Endothelial cell of umbilical vein (primary cell): ENCODE data around the gene TCF20. TPM values are rescaled to one million over a fixed set of nuclear protein-coding genes. Genes with fewer than 3 reads are reported as not detected.

Experiments
- BruUV-seq: library from RNA; stranded (reverse); fragments of 400-500 nt; replicated peaks from 2 replicates; lab custom pipeline; 2021; lab: Mats Ljungman, UMichigan
- CTCF ChIA-PET: fragments of 300-600, 350-600 bp; sonication (Branson Sonifier 250); formaldehyde crosslinking; loops from one replicate; lab custom pipeline; 2021; ENCODE audit warnings: antibody characterized with exemption, inconsistent platforms; lab: Charles Lee
- POLR2A ChIA-PET: fragments of 300-600, 350-600 bp; sonication (Branson Sonifier 250); formaldehyde crosslinking; loops from one replicate; lab custom pipeline; 2021; ENCODE audit warnings: antibody characterized with exemption, inconsistent platforms; lab: Charles Lee
- DNase-seq: peaks from one replicate; pipeline ENCODE4 v3.0.0-alpha.2; 2011; ENCODE audit warnings: low read depth, low spot score
- FAIRE-seq: peaks from 2 replicates; lab custom pipeline; 2011; peaks lifted over from hg19 to GRCh38; lab: Jason Lieb, UNC
- H2AFZ ChIP-seq: 2 replicates; pipeline ENCODE4 v1.6.0; 2012; ENCODE audit warnings: low read depth, low read length, control low read depth, inconsistent platforms
- H3K27ac ChIP-seq: 2 replicates; pipeline ENCODE4 v1.5.1; 2011; ENCODE audit warnings: low read depth, mild to moderate bottlenecking, control low read depth, low read length, moderate library complexity; ENCODE audit not compliant: insufficient read depth
- H3K27me3 ChIP-seq, 2 experiments: 2 replicates each; pipeline versions ENCODE4 v1.6.0 to v1.6.1; 2011; ENCODE audit warnings: low read length in 2 of 2, mixed read lengths in 1 of 2; ENCODE audit not compliant: control insufficient read depth in 2 of 2, insufficient read depth in 2 of 2
- H3K36me3 ChIP-seq, 2 experiments: 2 replicates in 1 of 2; 3 replicates in 1 of 2; pipeline ENCODE4 v1.5.1; 2011; ENCODE audit warnings: low read length in 2 of 2, mild to moderate bottlenecking in 1 of 2, moderate library complexity in 1 of 2; ENCODE audit not compliant: control insufficient read depth in 2 of 2, insufficient read depth in 2 of 2; ENCODE audit errors: extremely low read depth in 1 of 2
- H3K4me1 ChIP-seq: 3 replicates; pipeline ENCODE4 v1.5.1; 2011; ENCODE audit warnings: mild to moderate bottlenecking, low read length; ENCODE audit not compliant: control insufficient read depth, insufficient read depth; ENCODE audit errors: extremely low read depth
- H3K4me2 ChIP-seq: 2 replicates; pipeline ENCODE4 v1.6.1; 2011; ENCODE audit warnings: low read length, control low read depth, mixed read lengths; ENCODE audit not compliant: insufficient read depth
- H3K4me3 ChIP-seq, 3 experiments: fragments of 200-600 bp in 1 of 3; sonication (generic), shearing (Covaris generic) in 1 of 3; replicated peaks in 1 of 3; 2 replicates each; pipeline ENCODE4 v1.5.1; 2011 to 2016; ENCODE audit warnings: control low read depth in 3 of 3, low read length in 3 of 3, mild to moderate bottlenecking in 2 of 3, inconsistent platforms in 1 of 3, low read depth in 1 of 3, moderate library complexity in 1 of 3; ENCODE audit not compliant: insufficient read depth in 1 of 3
- H3K79me2 ChIP-seq: 2 replicates; pipeline ENCODE4 v1.6.0; 2012; ENCODE audit warnings: low read length, inconsistent platforms; ENCODE audit not compliant: control insufficient read depth, insufficient read depth
- H3K9ac ChIP-seq: replicated peaks from 2 replicates; pipeline ENCODE3; 2011; ENCODE audit warnings: low read length, control low read depth; ENCODE audit not compliant: insufficient read depth; ENCODE audit errors: extremely low read depth
- H3K9me1 ChIP-seq: replicated peaks from 3 replicates; pipeline ENCODE4 v1.6.0; 2011; ENCODE audit warnings: mild to moderate bottlenecking, low read length; ENCODE audit not compliant: control insufficient read depth, insufficient read depth; ENCODE audit errors: extremely low read depth
- H3K9me3 ChIP-seq: replicated peaks from 2 replicates; pipeline ENCODE4 v1.5.1; 2012; ENCODE audit warnings: low read length, inconsistent platforms; ENCODE audit not compliant: control insufficient read depth, insufficient read depth
- H4K20me1 ChIP-seq: replicated peaks from 2 replicates; pipeline ENCODE3; 2011; ENCODE audit warnings: mild to moderate bottlenecking, low read length; ENCODE audit not compliant: control insufficient read depth, insufficient read depth; ENCODE audit errors: extremely low read depth
- EZH2 ChIP-seq: IDR thresholded peaks from 2 replicates; pipeline ENCODE4 v1.6.1; 2012; ENCODE audit warnings: borderline replicate concordance, low read depth, mild to moderate bottlenecking, moderate library complexity, low read length, inconsistent platforms; ENCODE audit not compliant: severe bottlenecking
- FOS ChIP-seq: IDR thresholded peaks from 2 replicates; pipeline ENCODE4 v1.6.1; 2011; ENCODE audit warnings: mild to moderate bottlenecking, low read length, moderate library complexity, borderline replicate concordance; ENCODE audit not compliant: insufficient read depth
- GATA2 ChIP-seq: IDR thresholded peaks from 2 replicates; pipeline ENCODE4 v1.7.0; 2011; ENCODE audit warnings: low read depth, mild to moderate bottlenecking, moderate library complexity, mixed read lengths, low read length; ENCODE audit not compliant: insufficient read length, insufficient read depth
- JUN ChIP-seq: IDR thresholded peaks from 2 replicates; pipeline ENCODE4 v1.6.1; 2011; ENCODE audit warnings: borderline replicate concordance, low read depth; ENCODE audit not compliant: insufficient read length, insufficient read depth
- MYC ChIP-seq: IDR thresholded peaks from one replicate; pipeline ENCODE4 v1.6.1; 2011; ENCODE audit warnings: mild to moderate bottlenecking, low read depth, low read length
- POLR2A ChIP-seq: IDR thresholded peaks from 2 replicates; pipeline ENCODE4 v1.6.1; 2012; ENCODE audit warnings: low read depth, mild to moderate bottlenecking, control low read depth, low read length
- POLR2AphosphoS5 ChIP-seq: IDR thresholded peaks from 2 replicates; pipeline ENCODE4 v1.6.1; 2012; ENCODE audit warnings: low read depth, mild to moderate bottlenecking, control low read depth, low read length, moderate library complexity; ENCODE audit not compliant: insufficient read depth
- dilution Hi-C: fragments of 300-500 bp; cut with MboI; formaldehyde crosslinking; loops from one replicate; pipeline ENCODE4 v1.15.0; 2019; ENCODE audit warnings: low sequenced_read_pairs; ENCODE audit not compliant: extremely low pct_ligation_motif_present
- intact Hi-C: fragments of 100-400 bp; cut with micrococcal nuclease; formaldehyde crosslinking; loops from one replicate; pipeline ENCODE4 v1.10.0; 2022
- polyA plus RNA-seq, 4 experiments: library from polyadenylated mRNA; depleted of rRNA in 3 of 4; stranded (reverse) in 3 of 4; unstranded in 1 of 4; fragments of >200 nt; gene quantifications; 2 replicates each; pipeline versions ENCODE4 v1.2.1 to v1.2.3, GENCODE V29; 2011 to 2012; ENCODE audit warnings: missing spikeins in 1 of 4
- total RNA-seq: library from RNA; stranded (reverse); gene quantifications from 2 replicates; pipeline ENCODE4 v1.2.3, GENCODE V29; 2021
- TF ChIP-seq, protein P1 (sequence below): IDR thresholded peaks from 2 replicates; pipeline ENCODE4 v1.6.1; 2011; ENCODE audit not compliant: insufficient read depth, insufficient read length
- TF ChIP-seq, protein P2 (sequence below), 2 donors: IDR thresholded peaks; 1 replicate in 1 of 2; 2 replicates in 1 of 2; pipeline ENCODE4 v1.5.1; 2011; ENCODE audit warnings: low read length in 2 of 2, mild to moderate bottlenecking in 2 of 2, moderate library complexity in 2 of 2, control low read depth in 1 of 2, inconsistent platforms in 1 of 2, low read depth in 1 of 2; ENCODE audit not compliant: insufficient read depth in 1 of 2; ENCODE audit errors: extremely low read depth in 1 of 2

Gene TCF20
- total and polyA plus RNA-seq, 2 donors (not counting 3 experiments of a cell fraction or from before 2014, with no cell fraction given) = 11.2 to 36.7 TPM

DNA sequence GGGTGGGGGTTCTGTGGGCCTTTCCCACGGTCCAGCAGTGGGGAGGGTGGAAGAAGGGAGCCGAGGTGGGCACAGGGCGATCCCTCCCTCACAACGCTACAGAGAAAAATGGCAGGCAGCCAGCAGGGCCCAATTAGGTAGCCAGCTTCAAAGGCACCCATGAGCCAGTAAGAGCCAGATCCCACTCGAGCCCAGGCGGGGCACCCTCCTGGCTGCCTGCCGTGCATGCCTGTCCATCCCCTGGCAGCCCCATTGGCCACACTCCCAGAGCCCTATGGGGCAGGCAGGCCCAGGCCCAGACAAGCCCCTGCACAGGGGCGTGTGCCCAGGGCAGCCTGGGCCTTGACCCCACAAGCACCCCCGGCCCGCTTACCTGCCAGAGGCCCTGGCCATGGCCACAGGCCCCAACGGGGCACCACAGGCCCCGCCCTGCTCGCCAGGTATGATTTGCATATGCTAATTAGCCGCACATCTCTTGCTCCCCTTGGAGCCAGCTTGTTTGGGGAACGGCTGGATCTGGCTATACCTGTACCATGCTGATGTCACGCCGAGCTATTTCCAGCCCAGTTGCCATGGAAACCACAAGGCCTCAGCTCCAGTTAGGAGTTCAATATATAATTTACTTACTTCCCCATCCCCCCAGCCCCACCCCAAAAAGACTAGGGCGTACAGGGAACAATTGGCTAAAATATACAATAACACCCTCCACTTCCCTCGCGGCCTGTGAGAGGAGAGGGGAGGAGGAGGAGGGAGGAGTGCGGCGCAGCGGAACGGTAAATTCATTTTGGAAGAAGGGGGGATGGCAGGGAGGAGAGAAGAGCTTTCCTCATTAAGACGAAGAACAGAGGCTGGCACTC, 47.5 kb upstream of the TCF20 start:
- H3K36me3 ChIP-seq = no peaks in the 10 kb centered on the region
- DNase-seq (no peak), FAIRE-seq (no peak)
- no peaks in the 10 kb centered on the region for H3K4me1 ChIP-seq
- H3K4me2 ChIP-seq = no peak overlapping the region
- no peak for TF ChIP-seq MYC
- no peak for TF ChIP-seq POLR2A
- no peak for TF ChIP-seq EZH2
- no peak for TF ChIP-seq GATA2
- no peaks in the 10 kb centered on the region for H3K9me1 ChIP-seq
- BruUV-seq = no TSS peak
- H2AFZ ChIP-seq = no peak overlapping the region
- H3K79me2 ChIP-seq = no peaks in the 10 kb centered on the region
- peaks cover 0 to 3% of the 10 kb centered on the region in 2 experiments for H3K27me3 ChIP-seq
- H3K27ac ChIP-seq = no peak overlapping the region
- POLR2A ChIA-PET = no interaction called here
- H4K20me1 ChIP-seq = no peaks in the 10 kb centered on the region
- dilution Hi-C loops = no loop called here
- no peaks in the 10 kb centered on the region for H3K9me3 ChIP-seq
- no peak overlapping the region for H3K9ac ChIP-seq
- intact Hi-C loops = no loop called here
- no peak overlapping the region for H3K4me3 ChIP-seq
- CTCF ChIA-PET = no interaction called here

DNA sequence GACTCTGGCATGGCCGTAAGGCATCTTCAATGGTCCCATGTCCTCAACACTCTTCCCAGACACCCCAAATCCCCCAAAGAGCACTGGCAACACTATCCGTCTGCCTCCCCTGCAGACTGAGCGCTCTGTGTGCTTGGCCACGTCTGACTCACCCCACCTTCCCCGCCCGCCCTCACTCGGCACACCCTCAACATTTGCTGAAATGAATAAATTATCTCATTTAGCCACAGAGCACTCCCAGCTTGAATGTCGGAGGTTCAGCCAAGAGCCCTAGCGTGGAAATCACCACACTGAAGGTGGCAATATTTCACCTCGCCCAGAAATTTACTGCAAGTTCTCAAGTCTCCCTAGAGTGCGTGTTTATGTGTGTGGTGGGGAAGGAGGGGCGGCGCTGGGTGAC, 46.6 kb upstream of the TCF20 start:
- TF ChIP-seq, protein P1, sequence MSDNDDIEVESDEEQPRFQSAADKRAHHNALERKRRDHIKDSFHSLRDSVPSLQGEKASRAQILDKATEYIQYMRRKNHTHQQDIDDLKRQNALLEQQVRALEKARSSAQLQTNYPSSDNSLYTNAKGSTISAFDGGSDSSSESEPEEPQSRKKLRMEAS = no peak
- TF ChIP-seq JUN = no peak
- no peak for TF ChIP-seq EZH2
- TF ChIP-seq MYC = no peak
- TF ChIP-seq POLR2A = no peak
- TF ChIP-seq POLR2AphosphoS5 = no peak
- no peak for TF ChIP-seq FOS
- TF ChIP-seq, protein P2, sequence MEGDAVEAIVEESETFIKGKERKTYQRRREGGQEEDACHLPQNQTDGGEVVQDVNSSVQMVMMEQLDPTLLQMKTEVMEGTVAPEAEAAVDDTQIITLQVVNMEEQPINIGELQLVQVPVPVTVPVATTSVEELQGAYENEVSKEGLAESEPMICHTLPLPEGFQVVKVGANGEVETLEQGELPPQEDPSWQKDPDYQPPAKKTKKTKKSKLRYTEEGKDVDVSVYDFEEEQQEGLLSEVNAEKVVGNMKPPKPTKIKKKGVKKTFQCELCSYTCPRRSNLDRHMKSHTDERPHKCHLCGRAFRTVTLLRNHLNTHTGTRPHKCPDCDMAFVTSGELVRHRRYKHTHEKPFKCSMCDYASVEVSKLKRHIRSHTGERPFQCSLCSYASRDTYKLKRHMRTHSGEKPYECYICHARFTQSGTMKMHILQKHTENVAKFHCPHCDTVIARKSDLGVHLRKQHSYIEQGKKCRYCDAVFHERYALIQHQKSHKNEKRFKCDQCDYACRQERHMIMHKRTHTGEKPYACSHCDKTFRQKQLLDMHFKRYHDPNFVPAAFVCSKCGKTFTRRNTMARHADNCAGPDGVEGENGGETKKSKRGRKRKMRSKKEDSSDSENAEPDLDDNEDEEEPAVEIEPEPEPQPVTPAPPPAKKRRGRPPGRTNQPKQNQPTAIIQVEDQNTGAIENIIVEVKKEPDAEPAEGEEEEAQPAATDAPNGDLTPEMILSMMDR (IDR thresholded peaks at IDR 0.05; ENCODE audit: extremely low read depth in 1 of 2, insufficient read depth in 1 of 2, low read depth in 1 of 2, low read length in 2 of 2) = no peak
- TF ChIP-seq GATA2 = no peak
- FAIRE-seq = no peak
- dilution Hi-C loops = no loop called here
- no TSS peak for BruUV-seq
- Histone ChIP-seq H3K4me2 (no peak overlapping the region), H3K27me3 (peaks cover 0 to 3% of the 10 kb centered on the region in 2 experiments), H3K36me3 (no peaks in the 10 kb centered on the region), H3K4me3 (no peak overlapping the region), H3K9me3 (no peaks in the 10 kb centered on the region), H3K4me1 (no peaks in the 10 kb centered on the region), H3K9me1 (no peaks in the 10 kb centered on the region), H4K20me1 (no peaks in the 10 kb centered on the region), H3K27ac (no peak overlapping the region), H3K79me2 (no peaks in the 10 kb centered on the region), H3K9ac (no peak overlapping the region), H2AFZ (no peak overlapping the region)
- DNase-seq = no peak
- CTCF ChIA-PET = no interaction called here
- intact Hi-C loops = no loop called here
- POLR2A ChIA-PET = no interaction called here
